Breast epithelium (tissue), 3 donors: Measurements from ENCODE around the gene CCNA1.

Experiments used
- CTCF ChIP-seq, 3 donors: fragments of 450-650 bp; IDR thresholded peaks; one replicate each; pipeline ENCODE4 v1.5.1; 2016 to 2017; ENCODE audit warnings: antibody characterized with exemption in 3 of 3, mild to moderate bottlenecking in 3 of 3, moderate library complexity in 3 of 3
- POLR2A ChIP-seq: fragments of 450-650 bp; IDR thresholded peaks from one replicate; pipeline ENCODE4 v1.6.1; 2016; ENCODE audit warnings: antibody characterized with exemption, mild to moderate bottlenecking, moderate library complexity

GRCh38 chr13:36454121-36454520, 21.8 kb downstream of the CCNA1 start:
- TF ChIP-seq CTCF (IDR thresholded peaks at IDR 0.05) (no peak), POLR2A (no peak)
